Measurements from ENCODE around the gene CDCA7L. TPM values are rescaled to one million over a fixed set of nuclear protein-coding genes. Genes with fewer than 3 reads are reported as not detected.

The CDCA7L gene
- total RNA-seq, 1 donor from 2014 or later: 41.0 TPM

GRCh38 chr7:21916176-21916575 lies 29.5 kb downstream of the CDCA7L start:
- Histone ChIP-seq H3K4me1 (peaks cover 75% of the 10 kb centered on the region), H3K27me3 (ENCODE audit: low read depth) (no peaks in the 10 kb centered on the region), H3K27ac (replicated peaks) (no peak overlapping the region), H3K9me3 (replicated peaks) (no peaks in the 10 kb centered on the region), H3K36me3 (peaks cover 11% of the 10 kb centered on the region), H3K4me3 (no peak overlapping the region)
- intact Hi-C loops (cut with micrococcal nuclease): no loop called here
- DNase-seq: no peak
- TF ChIP-seq, protein P1, sequence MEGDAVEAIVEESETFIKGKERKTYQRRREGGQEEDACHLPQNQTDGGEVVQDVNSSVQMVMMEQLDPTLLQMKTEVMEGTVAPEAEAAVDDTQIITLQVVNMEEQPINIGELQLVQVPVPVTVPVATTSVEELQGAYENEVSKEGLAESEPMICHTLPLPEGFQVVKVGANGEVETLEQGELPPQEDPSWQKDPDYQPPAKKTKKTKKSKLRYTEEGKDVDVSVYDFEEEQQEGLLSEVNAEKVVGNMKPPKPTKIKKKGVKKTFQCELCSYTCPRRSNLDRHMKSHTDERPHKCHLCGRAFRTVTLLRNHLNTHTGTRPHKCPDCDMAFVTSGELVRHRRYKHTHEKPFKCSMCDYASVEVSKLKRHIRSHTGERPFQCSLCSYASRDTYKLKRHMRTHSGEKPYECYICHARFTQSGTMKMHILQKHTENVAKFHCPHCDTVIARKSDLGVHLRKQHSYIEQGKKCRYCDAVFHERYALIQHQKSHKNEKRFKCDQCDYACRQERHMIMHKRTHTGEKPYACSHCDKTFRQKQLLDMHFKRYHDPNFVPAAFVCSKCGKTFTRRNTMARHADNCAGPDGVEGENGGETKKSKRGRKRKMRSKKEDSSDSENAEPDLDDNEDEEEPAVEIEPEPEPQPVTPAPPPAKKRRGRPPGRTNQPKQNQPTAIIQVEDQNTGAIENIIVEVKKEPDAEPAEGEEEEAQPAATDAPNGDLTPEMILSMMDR (IDR thresholded peaks at IDR 0.05; ENCODE audit: borderline replicate concordance): no peak

GRCh38 chr7:21915140-21915539 lies 30.6 kb downstream of the CDCA7L start:
- H3K4me3 ChIP-seq: no peak overlapping the region
- H3K27ac ChIP-seq (replicated peaks): no peak overlapping the region
- H3K36me3 ChIP-seq: peaks cover 11% of the 10 kb centered on the region
- intact Hi-C loops (cut with micrococcal nuclease): no loop called here
- no peak for DNase-seq
- no peaks in the 10 kb centered on the region for H3K9me3 ChIP-seq (replicated peaks)
- H3K4me1 ChIP-seq: peaks cover 66% of the 10 kb centered on the region
- H3K27me3 ChIP-seq (ENCODE audit: low read depth): no peaks in the 10 kb centered on the region
- TF ChIP-seq, protein P1 (IDR thresholded peaks at IDR 0.05; ENCODE audit: borderline replicate concordance): no peak

DNA sequence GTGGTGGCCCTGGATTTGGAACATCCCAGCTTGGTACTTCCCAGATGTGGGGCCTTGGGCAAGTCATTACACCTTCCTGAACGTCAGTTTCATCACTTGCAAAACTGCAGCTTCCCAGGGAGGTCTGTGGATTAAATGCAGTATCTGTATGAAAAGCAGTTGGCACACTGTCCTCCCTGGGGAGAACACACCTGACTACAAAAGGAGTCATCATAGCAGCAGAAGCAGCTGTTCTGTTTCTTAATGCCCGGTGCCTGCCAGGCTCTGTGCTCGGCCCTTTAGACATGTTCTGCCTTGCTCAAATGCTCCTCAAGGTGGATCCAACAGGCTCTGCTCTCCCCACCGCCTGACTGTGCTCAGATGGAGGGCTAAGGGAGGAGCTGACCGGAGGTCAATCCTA lies 31.0 kb downstream of the CDCA7L start:
- no peak for DNase-seq
- Histone ChIP-seq H3K4me1 (peaks cover 66% of the 10 kb centered on the region), H3K36me3 (peaks cover 11% of the 10 kb centered on the region), H3K4me3 (no peak overlapping the region), H3K27me3 (ENCODE audit: low read depth) (no peaks in the 10 kb centered on the region), H3K27ac (replicated peaks) (peak overlapping the region; percentile 5), H3K9me3 (replicated peaks) (no peaks in the 10 kb centered on the region)
- TF ChIP-seq, protein P1 (IDR thresholded peaks at IDR 0.05; ENCODE audit: borderline replicate concordance): no peak
- intact Hi-C loops (cut with micrococcal nuclease): no loop called here

- no peak for DNase-seq
- Histone ChIP-seq H3K4me3 (no peak overlapping the region), H3K27ac (replicated peaks) (peak overlapping the region; percentile 85), H3K27me3 (ENCODE audit: low read depth) (no peaks in the 10 kb centered on the region), H3K36me3 (peaks cover 16% of the 10 kb centered on the region), H3K9me3 (replicated peaks) (no peaks in the 10 kb centered on the region), H3K4me1 (peaks cover 66% of the 10 kb centered on the region)
- TF ChIP-seq, protein P1 (IDR thresholded peaks at IDR 0.05; ENCODE audit: borderline replicate concordance): no peak
- intact Hi-C loops (cut with micrococcal nuclease): no loop called here
Measured at GRCh38 chr7:21912931-21913780, 32.5 kb downstream of the CDCA7L start.

- peaks cover 66% of the 10 kb centered on the region for H3K4me1 ChIP-seq
- H3K27ac ChIP-seq (replicated peaks): peak overlapping the region; percentile 85
- no peak overlapping the region for H3K4me3 ChIP-seq
- no peaks in the 10 kb centered on the region for H3K27me3 ChIP-seq (ENCODE audit: low read depth)
- TF ChIP-seq, protein P1 (IDR thresholded peaks at IDR 0.05; ENCODE audit: borderline replicate concordance): no peak
- H3K36me3 ChIP-seq: peaks cover 24% of the 10 kb centered on the region
- DNase-seq: peak; percentile 58
- H3K9me3 ChIP-seq (replicated peaks): no peaks in the 10 kb centered on the region
- intact Hi-C loops (cut with micrococcal nuclease): no loop called here
Measured at GRCh38 chr7:21912305-21912704, 33.4 kb downstream of the CDCA7L start.
